Gastrocnemius medialis (tissue), 4 donors: ENCODE data around the gene USP5.

Experiments used
- CTCF ChIP-seq, 5 experiments: fragments of 450-650 bp in 3 of 5; fragments of 200-600 bp in 2 of 5; sonication (generic) in 2 of 5; IDR thresholded peaks in 4 of 5; conservative IDR thresholded peaks in 1 of 5; 1 replicate in 4 of 5; 2 replicates in 1 of 5; pipeline ENCODE4 v1.5.1; 2016 to 2019; ENCODE audit warnings: antibody characterized with exemption in 5 of 5, mild to moderate bottlenecking in 3 of 5, moderate library complexity in 3 of 5
- POLR2A ChIP-seq, 2 donors: fragments of 450-650 bp; IDR thresholded peaks; one replicate each; pipeline ENCODE4 v1.6.1; 2017; ENCODE audit warnings: antibody characterized with exemption in 2 of 2, mild to moderate bottlenecking in 2 of 2, moderate library complexity in 2 of 2

- TF ChIP-seq CTCF (IDR thresholded peaks at IDR 0.05 in 4 of 5, conservative IDR thresholded peaks at IDR 0.05 in 1 of 5) (no peak), POLR2A (IDR thresholded peaks at IDR 0.05) (no peak)
These were observed 11.8 kb downstream of the USP5 start for GRCh38 chr12:6863586-6864321.
